Adrenal gland (tissue), 5 donors: ENCODE results near the gene PTCRA.

ENCODE experiments used
- CTCF ChIP-seq, 6 experiments: fragments of 450-650 bp in 4 of 6; fragments of 200-600 bp in 2 of 6; sonication (generic) in 1 of 6; IDR thresholded peaks; 1 replicate in 5 of 6; 2 replicates in 1 of 6; pipeline versions ENCODE4 v1.5.1 to v1.8.0; 2016 to 2021; ENCODE audit warnings: antibody characterized with exemption in 6 of 6, mild to moderate bottlenecking in 2 of 6, moderate library complexity in 1 of 6
- POLR2A ChIP-seq, 2 donors: fragments of 450-650 bp; IDR thresholded peaks; one replicate each; pipeline ENCODE4 v1.6.1; 2017; ENCODE audit warnings: antibody characterized with exemption in 2 of 2, mild to moderate bottlenecking in 2 of 2, moderate library complexity in 1 of 2
- donor health status: DM: no; HTN: no; CAD: no.

- TF ChIP-seq CTCF (IDR thresholded peaks at IDR 0.05) (no peak), POLR2A (IDR thresholded peaks at IDR 0.05) (no peak)
Observed at GRCh38 chr6:42932412-42932811, 16.6 kb downstream of the PTCRA start.
